Breast epithelium (tissue), 3 donors: Measurements from ENCODE around the gene GRIN1.
"Not testable (repeated sequence)": the region's sequence is repeated elsewhere in the genome, so short reads cannot be mapped to it uniquely, and the experiment has no call there.

ENCODE experiments used
- POLR2AphosphoS5 ChIP-seq, 3 donors: sonication (generic); formaldehyde crosslinking; IDR thresholded peaks; one replicate each; pipeline ENCODE4 v1.6.1; 2017; ENCODE audit warnings: antibody characterized with exemption in 3 of 3
- TF ChIP-seq, protein P1 (sequence below), 3 donors: fragments of 450-650 bp; IDR thresholded peaks; one replicate each; pipeline ENCODE4 v1.5.1; 2016 to 2017; ENCODE audit warnings: antibody characterized with exemption in 3 of 3, mild to moderate bottlenecking in 3 of 3, moderate library complexity in 3 of 3

DNA sequence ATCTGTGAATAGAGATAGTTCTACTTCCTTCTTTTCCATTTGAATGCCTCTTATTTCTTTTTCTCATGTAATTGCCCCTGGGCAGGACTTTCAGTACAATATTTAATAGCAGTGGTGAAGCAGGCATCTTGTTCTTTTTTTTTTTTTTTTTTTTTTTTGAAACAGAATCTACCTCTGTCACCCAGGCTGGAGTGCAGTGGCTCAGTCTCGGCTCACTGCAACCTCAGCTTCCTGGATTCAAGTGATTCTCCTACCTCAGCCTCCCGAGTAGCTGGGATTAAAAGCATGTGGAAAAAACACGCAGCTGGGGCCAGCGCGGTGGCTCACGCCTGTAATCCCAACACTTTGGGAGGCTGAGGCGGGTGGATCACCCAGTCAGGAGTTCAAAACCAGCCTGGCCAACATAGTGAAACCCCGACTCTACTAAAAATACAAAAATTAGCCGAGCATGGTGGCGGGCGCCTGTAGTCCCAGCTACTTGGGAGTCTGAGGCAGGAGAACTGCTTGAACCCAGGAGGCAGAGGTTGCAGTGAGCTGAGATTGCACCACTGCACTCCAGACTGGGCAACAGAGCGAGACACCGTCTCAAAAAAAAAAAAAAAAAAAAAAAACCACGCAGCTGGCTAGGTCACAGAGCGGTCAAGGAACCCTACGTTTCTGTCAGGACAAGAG, 16.0 kb upstream of the GRIN1 start:
- TF ChIP-seq, protein P1, sequence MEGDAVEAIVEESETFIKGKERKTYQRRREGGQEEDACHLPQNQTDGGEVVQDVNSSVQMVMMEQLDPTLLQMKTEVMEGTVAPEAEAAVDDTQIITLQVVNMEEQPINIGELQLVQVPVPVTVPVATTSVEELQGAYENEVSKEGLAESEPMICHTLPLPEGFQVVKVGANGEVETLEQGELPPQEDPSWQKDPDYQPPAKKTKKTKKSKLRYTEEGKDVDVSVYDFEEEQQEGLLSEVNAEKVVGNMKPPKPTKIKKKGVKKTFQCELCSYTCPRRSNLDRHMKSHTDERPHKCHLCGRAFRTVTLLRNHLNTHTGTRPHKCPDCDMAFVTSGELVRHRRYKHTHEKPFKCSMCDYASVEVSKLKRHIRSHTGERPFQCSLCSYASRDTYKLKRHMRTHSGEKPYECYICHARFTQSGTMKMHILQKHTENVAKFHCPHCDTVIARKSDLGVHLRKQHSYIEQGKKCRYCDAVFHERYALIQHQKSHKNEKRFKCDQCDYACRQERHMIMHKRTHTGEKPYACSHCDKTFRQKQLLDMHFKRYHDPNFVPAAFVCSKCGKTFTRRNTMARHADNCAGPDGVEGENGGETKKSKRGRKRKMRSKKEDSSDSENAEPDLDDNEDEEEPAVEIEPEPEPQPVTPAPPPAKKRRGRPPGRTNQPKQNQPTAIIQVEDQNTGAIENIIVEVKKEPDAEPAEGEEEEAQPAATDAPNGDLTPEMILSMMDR (IDR thresholded peaks at IDR 0.05), result not testable (repeated sequence)
- TF ChIP-seq POLR2AphosphoS5 (IDR thresholded peaks at IDR 0.05), result not testable (repeated sequence)
